ENCODE results near the gene MARCO.

MARCO gene

DNA sequence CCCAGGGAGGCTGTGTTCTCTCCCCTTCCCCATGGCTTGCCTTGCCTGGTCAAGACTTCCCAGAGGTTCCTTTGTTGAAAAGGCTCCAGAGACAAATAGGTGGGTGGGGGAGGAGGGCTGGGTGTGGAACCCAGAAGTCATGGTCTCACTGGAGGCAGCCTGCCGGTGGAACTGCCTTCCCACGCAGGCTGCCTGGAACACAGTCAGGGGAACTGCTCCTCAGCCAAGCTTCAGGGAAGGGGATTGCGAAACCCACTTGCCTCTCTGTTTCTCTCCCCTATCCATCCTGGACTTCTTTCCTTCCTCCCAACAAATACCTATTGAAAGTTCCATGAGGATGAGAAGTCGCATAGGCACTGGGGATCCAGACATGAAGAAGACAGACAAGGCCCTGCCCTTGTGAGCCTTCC lies 31.6 kb downstream of the MARCO start:
- in situ Hi-C loops (cut with MboI; ENCODE audit: low sequenced_read_pairs), result no loop called here

DNA sequence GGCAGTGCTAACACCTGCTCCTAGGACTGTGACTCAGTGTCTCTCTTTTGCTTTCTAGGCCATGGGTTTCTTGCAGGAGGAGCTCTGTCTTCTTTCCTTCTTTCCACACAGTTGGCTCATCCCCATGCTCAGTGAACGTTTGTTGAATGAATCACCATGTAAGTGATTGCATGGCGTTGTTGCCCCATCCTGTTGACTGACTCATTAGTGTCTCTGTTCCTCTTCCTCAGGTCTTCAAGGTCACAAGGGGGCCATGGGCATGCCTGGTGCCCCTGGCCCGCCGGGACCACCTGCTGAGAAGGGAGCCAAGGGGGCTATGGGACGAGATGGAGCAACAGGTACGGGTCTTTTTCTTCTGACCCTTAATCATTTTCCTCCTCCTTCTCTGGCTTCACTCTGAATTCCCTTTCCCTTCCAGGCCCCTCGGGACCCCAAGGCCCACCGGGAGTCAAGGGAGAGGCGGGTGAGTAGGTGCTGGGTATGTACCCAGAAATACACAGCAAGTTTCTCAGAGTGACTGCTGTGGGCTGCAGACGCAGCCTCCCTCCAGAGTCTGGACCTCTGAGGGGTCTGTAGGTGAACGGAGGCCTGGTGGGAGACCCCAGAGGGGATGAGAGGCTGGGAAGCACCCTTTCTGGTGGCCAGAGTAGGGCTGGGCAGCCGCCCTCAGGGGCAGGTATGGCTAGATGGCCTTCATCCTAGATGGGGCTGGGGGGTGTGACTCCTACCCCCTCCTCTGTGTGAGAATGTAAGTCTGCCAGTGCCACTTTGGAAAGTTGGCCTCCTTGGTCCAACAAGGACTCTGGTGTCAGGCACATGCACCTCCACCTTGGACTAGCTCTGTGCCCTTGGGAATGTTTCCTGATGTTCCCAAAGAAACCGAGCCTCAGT lies 32.4 kb downstream of the MARCO start:
- in situ Hi-C loops (cut with MboI; ENCODE audit: low sequenced_read_pairs), result no loop called here

DNA sequence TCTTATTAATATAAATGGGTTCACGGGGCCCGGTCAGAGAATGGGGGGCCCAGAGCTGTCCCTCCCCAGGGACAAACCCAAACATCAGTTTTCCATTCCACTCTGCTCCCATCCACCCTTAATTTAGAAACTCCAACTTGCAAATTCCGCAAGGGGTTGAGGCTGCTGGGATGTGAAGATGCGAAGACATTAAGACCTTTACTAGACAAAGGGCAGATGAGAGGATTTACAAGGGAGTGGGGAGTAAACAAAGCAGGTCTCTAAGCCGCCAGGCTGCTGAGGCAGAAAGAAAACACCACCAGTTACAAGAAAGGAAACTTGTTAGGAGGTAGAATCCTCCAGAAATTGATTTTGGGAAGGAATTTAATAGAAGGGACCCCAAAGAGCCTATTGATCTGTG lies 33.1 kb downstream of the MARCO start:
- in situ Hi-C loops (cut with MboI; ENCODE audit: low sequenced_read_pairs), result no loop called here

DNA sequence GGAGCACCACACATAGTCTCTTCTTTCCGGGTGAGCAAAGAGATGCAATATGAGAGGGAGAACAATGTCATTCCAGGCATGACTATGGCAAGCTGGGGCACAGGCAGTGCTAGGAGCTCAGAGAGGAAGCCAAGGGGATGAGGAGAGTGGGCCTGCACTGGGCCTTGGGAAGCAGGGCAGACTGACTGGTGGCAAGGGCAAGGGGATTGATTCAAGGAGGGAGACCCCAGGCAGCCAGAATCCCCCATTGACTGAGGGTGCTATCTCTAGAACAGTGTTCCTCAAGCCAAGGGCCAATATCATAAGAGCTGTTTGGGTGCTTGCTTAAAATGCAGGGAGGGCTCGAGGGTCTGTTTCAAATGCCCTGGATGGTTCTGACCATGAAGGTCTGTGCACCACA lies 36.1 kb downstream of the MARCO start:
- in situ Hi-C loops (cut with MboI; ENCODE audit: low sequenced_read_pairs), result no loop called here

DNA sequence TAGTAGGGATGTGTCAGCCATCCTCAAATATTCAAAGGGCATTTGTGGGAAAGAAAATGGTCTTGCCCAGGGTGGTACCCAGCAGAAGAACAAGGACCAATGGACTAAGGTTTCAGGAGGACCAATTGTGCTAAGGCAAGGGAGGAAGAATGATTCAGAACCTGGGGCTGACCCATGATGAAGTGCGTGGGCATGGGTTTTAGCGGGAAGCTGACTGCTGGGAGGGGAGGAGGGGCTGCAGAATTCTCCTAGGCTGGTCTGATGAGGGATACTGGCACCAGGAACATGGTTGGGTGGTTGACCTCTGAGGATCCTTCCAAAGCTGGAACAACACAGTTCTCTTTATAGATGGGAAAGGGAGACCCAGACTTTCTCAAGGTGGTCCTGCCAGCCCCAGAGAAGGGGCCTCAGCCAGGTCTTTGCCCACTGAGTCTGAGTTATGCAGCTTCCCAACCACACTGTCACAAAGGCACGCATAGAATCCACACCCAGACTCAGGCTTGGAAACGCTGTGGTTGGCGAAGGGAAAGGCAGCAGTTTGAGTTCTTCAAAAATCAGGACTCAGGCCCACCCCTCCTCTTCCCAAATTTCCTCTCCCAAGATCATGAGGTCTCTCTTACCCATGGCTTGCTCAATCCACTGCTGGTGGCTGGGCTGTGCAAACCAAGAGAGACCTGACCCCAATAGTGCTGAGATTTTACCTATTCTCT lies 37.3 kb downstream of the MARCO start:
- in situ Hi-C loops (cut with MboI; ENCODE audit: low sequenced_read_pairs), result no loop called here

DNA sequence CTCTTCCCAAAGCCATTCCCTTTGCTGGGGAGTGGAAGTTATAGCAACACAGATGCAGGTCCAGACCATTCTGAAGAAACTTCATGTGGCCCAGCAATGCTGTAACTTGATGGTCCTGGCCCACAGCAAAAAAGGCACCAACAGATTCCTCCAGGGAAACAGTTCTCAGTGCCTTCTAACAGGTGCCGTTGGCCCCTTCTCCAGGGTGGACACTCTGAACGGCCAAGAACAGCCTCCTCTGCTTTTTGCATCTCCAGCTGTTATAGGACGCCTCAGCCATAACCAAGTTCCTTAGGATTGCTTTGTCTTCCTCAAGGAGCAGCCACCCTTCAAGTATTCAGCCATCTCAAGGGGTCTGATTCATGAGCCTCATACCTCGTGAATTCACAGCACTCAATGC lies 38.0 kb downstream of the MARCO start:
- in situ Hi-C loops (cut with MboI; ENCODE audit: low sequenced_read_pairs), result no loop called here

DNA sequence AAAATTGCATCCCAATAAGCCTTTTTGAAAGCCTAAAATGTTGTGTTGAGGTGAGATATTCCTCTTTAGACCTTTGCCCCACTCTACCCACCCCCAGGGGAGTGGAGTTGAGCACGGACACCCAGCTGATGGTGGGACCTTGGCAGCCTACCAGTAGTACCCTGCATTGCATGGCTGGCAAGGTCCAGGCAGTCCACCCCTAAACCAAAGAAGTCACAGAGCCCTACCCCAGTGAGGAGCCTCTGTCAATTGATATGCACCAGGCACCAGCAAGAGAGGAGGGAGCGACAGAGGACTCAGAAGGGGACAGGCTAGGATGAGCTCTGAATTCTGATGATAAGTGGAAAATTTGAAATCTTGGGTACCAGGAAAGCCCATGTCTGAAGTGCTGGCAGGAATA lies 38.6 kb downstream of the MARCO start:
- in situ Hi-C loops (cut with MboI; ENCODE audit: low sequenced_read_pairs), result no loop called here

DNA sequence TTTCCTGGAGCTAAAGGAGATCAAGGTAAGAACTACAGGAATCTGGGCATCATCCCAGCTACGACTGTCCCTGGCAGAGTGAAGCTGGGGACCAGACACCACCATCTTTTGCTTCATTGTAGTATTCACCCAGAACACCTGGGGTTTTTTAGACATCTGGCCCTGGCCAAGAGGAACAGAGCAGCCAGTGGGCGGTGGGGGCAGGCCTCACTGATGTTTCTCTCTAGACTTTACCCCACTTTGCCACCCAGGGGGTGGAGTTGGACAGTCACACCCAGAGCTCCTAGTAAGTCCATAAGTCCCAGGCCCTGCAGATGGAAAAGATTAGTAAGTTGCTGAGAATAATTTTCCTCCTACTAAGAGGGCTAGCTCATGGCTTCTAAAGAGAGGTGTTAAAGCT lies 39.6 kb downstream of the MARCO start:
- in situ Hi-C loops (cut with MboI; ENCODE audit: low sequenced_read_pairs), result no loop called here

DNA sequence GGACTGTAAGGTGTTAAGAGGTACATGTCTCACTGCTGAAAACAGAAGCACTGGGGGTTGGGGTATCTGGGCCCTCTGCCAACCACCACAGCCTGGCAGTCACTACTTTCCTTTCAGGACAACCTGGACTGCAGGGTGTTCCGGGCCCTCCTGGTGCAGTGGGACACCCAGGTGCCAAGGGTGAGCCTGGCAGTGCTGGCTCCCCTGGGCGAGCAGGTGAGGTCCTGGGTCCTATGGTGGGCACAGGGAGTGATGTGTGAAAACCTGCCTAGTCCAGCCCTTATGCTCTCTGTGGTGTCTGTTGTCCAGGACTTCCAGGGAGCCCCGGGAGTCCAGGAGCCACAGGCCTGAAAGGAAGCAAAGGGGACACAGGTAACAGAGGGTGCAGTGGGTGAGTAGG lies 40.0 kb downstream of the MARCO start:
- in situ Hi-C loops (cut with MboI; ENCODE audit: low sequenced_read_pairs), result no loop called here

DNA sequence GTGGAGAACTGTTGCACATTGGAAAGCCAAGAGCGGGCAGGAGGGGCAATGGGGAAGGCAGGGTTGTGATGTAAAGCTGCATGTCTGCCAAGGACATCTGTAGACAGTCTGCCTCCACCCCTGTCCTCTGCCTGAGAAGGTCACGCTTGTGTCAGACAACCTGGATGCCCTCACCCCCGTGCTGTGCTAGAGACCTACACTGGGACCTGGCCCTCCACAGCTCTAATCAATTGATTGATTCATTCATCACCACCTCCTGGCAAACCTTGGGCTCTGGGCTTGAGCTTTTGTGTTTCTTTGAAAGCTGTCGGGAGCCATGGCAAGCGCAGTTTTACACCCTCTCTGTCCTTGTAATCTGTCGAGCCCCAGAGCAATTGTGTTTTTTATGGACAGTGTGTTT lies 41.1 kb downstream of the MARCO start:
- in situ Hi-C loops (cut with MboI; ENCODE audit: low sequenced_read_pairs), result no loop called here

DNA sequence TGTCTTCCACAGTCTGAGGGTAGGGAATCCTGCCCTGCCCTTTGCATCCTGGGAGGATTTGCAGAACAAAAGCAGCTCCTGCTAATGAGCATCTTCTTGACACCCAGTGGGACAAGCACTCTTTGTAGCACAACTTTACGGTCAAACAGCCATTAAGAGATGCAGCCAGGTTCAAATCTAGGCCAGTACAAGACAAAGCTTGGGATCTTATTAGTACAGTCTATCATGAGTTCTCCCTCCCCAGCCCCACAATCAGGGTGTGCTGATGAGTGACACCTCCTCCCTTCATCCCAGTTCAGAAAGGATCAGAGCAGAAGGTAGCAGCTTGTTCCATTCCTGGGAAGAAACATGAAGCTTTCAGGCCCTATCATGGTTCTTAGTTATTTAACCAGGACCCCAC lies 41.9 kb downstream of the MARCO start:
- in situ Hi-C loops (cut with MboI; ENCODE audit: low sequenced_read_pairs), result no loop called here

DNA sequence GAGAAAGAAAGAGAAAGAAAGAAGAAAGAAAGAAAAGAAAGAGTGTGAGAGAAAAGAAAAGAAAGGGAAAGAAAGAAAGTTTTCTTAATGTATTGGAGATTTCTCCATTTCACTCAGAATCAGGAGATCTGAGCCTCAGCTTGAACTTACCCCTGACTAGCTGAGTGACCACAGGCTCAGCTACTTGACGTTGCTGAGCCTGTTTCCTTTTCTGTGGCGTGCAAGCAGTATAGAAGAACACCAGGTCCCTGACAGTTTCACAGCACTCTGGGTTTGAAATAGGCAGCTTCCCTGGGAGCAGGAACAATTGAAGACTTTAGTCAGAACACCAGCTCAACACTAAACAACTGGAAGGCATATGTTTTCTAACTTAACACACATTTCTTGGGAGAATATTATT lies 44.7 kb downstream of the MARCO start:
- in situ Hi-C loops (cut with MboI; ENCODE audit: low sequenced_read_pairs), result no loop called here

DNA sequence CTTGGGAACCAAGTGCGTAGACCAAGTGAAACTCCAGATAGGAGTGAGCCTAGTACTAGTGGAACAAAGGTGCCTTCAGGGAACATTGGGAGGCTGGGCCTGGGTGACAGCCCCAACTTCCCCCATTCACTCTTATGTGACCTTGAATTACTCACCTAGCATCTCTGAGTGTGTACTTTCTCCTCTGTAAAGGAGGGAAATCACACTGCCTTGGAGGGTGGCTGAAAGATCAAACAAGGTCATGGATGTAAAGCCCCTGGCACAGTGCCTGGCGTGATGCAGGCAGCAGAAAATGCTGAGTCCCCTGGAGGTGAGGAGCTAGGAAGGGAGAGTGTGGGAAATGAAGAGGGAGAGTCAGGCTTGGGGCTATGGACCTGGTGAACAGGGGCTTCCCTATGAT lies 45.9 kb downstream of the MARCO start:
- in situ Hi-C loops (cut with MboI; ENCODE audit: low sequenced_read_pairs), result no loop called here

DNA sequence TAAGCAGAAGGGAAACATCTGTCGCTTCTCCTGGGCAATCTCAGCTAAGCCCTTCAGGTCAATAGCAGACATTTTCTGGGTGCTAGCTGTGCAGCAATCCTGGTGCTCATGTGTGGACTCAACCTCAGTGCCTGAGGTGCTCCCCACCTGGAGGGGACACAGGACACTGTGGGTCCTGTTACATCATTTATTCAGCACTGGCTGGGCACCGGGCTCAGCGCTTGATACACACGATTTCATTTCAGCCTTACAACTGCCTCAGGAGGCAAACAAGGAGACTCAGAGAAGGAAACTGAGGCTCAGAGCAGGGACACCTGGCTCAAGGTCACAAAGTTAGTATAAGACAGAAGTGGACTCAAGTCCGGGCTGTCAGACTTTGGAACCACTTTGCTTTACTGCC lies 46.7 kb downstream of the MARCO start:
- in situ Hi-C loops (cut with MboI; ENCODE audit: low sequenced_read_pairs), result no loop called here

DNA sequence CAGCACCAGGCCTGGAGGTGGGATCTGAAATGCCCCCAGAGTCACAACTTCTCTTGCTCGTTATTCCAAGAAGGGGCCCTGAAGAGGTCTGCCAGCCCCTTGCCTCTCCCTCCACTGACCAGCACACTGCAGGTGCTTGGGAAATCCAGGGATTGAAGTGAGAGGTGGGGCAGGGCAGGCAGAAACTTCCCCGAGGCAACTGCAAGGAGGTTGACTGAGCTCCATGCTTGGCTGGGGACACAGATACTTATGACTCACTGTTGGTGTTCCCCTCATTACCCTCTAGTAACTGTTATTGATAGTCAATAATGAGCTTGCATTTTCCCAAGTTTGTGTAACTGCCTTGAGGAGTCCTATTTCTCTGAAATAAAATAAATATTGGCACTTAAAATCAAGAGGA lies 47.5 kb downstream of the MARCO start:
- in situ Hi-C loops (cut with MboI; ENCODE audit: low sequenced_read_pairs), result no loop called here

DNA sequence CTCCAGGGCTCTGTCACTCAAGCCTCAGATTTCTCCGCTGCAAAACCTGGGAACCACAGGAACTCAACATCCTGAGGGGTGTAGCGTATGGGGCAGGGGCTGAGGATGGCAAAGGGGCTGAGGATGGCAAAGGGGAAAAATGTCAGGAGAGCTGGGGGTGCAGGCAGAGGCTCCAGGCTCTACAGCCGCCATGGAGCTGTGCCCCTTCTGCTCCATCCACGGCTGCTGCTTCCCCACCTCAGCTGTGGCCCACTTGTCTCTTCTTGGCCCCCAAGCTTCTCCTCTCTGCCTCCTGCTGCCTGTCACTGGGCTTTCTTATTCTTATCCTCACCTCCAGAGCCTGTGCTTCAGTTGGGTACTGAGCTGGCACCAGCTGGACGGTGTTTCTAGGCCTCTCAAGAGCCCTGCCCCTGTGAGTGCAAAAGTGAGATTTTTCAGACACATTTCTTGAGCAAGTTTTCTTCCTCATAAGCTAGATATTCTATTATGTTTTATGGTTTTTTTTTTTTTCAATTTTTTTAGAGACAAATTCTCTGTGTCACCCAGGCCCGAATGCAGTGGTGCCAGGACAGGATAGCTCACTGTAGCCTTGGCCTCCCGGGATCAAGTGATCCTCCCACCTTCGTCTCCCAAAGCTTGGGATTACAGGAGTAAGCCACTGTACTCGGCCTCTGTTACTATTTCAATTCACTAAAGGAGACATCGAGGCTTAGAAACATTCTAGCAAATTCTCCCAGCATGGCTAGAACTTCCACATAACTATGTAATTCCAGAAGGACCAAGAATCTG lies 49.0 kb downstream of the MARCO start:
- in situ Hi-C loops (cut with MboI; ENCODE audit: low sequenced_read_pairs), result no loop called here

DNA sequence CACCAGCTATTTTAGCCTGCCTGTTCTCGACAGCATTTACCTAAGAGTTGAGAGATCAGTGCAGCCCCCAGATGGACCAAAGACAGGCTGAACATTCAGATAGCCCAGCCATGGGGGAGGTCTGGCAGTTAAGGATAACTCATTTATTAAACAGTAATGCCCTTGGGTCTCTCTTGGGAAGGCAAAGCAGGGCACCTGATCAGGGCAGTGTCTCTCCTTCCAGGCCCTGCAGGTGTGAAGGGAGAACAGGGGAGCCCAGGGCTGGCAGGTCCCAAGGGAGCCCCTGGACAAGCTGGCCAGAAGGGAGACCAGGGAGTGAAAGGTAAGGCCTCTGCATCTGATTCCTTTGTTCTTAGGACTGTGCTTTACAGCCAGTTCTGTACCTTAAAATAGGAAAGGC lies 49.6 kb downstream of the MARCO start:
- in situ Hi-C loops (cut with MboI; ENCODE audit: low sequenced_read_pairs), result no loop called here

DNA sequence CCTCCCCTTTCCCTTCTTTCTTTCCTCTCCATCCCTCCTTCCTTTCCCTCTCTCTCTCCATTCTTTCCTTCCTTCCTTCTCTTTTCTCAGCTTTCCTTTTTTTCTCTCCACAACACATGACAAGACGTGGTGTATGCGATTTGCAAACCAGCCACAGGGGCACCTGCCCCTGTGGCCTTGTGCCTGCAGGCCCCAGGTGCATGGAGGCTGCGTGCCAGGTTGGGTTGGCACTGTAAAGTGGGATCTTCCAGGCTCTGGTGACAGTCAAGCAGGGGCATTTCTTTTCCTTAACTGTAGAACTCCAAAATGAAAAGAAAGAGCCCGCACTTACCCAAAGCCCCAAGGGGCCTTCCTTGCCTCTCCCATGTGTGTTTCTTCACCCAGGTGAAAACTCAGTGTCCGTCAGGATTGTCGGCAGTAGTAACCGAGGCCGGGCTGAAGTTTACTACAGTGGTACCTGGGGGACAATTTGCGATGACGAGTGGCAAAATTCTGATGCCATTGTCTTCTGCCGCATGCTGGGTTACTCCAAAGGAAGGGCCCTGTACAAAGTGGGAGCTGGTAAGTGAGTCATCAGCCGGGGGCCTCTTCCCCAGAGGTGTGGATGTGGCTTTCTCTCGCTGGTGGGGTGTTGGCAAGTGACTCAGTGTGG lies 50.9 kb downstream of the MARCO start:
- in situ Hi-C loops (cut with MboI; ENCODE audit: low sequenced_read_pairs), result no loop called here

DNA sequence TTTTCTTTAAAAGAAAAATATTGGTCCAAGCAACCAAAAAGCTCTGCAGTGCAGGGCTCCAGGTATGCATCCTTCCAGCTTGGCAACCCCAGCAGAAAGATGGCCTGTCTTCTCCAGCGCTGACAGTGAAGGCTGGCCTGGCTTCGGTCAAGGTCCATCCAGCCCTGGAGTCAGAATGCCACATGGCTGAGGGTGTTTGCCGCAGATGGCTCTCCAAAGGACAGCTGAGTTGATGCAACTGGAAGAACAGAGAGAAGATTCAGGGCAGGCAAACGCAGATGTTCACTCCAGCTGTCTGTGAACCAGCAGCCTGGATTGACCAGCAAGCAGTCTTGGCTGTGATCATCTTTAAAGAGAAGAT lies 51.4 kb downstream of the MARCO start:
- in situ Hi-C loops (cut with MboI; ENCODE audit: low sequenced_read_pairs), result no loop called here

DNA sequence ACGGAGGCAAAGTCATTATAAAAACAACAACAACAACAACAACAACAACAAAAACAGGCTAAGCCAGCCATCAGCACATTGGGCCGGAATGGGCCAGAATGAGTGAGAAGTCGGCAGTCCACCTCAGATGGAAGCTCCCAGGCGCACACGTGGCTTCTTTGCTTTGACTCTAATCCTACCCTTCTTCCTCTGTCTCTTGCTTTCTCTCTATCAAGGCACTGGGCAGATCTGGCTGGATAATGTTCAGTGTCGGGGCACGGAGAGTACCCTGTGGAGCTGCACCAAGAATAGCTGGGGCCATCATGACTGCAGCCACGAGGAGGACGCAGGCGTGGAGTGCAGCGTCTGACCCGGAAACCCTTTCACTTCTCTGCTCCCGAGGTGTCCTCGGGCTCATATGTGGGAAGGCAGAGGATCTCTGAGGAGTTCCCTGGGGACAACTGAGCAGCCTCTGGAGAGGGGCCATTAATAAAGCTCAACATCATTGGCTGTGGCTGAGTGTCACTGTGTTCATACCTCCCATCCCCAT lies 52.2 kb downstream of the MARCO start:
- in situ Hi-C loops (cut with MboI; ENCODE audit: low sequenced_read_pairs), result no loop called here

DNA sequence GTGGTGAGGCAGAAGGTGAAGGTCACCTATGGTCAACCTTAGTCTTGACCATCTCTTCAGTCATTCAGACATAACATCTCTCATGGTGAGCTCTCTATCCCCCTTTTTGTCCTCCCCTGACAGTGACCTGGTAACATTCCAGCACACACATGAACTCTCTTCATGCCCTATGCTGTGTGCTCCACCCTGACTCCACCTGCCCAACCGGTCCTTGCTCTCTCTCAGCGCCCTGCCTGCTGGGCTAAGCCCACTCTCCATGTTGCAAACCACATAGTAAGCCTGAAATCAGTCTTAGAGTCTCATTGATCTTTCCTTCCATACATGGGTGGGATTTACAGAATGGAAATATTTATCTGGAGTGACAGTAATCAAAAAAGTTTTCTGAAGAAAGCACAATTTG lies 52.8 kb downstream of the MARCO start:
- in situ Hi-C loops (cut with MboI; ENCODE audit: low sequenced_read_pairs), result no loop called here
